ENCODE measurements around the gene C2CD5. TPM values are rescaled to one million over a fixed set of nuclear protein-coding genes. Genes with fewer than 3 reads are reported as not detected.
"Not testable (repeated sequence)": the region's sequence is repeated elsewhere in the genome, so short reads cannot be mapped to it uniquely, and the experiment has no call there.

The C2CD5 gene
- total RNA-seq, 1 experiment from 2014 or later, result 15.9 TPM

DNA sequence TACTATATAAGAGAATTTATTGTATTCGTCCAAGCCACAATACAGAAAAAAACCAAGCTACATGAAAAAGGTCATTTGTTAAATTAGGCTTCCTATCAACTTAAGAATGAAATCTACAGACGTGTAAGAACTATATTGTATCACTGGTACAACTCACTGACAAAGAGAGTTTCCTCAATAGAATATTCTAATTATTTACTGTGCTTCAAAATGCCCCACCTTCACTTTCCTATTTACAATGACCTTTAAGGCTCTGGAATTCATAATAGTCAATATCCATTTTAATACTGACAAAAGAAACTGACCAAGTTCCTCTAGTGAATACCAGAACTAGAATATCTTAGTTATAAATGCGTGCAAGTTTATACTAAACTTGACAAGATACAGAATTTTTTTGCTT is 55.9 kb downstream of the C2CD5 start:
- no TSS peak for BruUV-seq (replicated peaks)
- in situ Hi-C loops (cut with HindIII; ENCODE audit: low pct_unique_long_range_greater_than_20kb, low sequenced_read_pairs), result no loop called here

GRCh38 chr12:22487683-22488082 is 56.7 kb downstream of the C2CD5 start:
- H3K9me3 ChIP-seq (ENCODE audit: control insufficient read depth, insufficient read depth, low read depth, low read length); DNase-seq (ENCODE audit: low read depth, low spot score); CTCF ChIA-PET; H3K4me3 ChIP-seq (ENCODE audit: low read depth in 2 of 2, low read length in 2 of 2); H3K27me3 ChIP-seq (ENCODE audit: control insufficient read depth, insufficient read depth, low read length); BruUV-seq (replicated peaks); in situ Hi-C loops (cut with HindIII; ENCODE audit: low pct_unique_long_range_greater_than_20kb, low sequenced_read_pairs); H3K27ac ChIP-seq (ENCODE audit: low read length); H3K4me1 ChIP-seq (ENCODE audit: control insufficient read depth, insufficient read depth, low read length); intact Hi-C loops (cut with micrococcal nuclease; ENCODE audit: unreplicated experiment); H3K36me3 ChIP-seq (ENCODE audit: control insufficient read depth, insufficient read depth, low read length); POLR2A ChIA-PET; ATAC-seq: not testable (repeated sequence)

More for the DNA sequence above, 55.9 kb downstream of the C2CD5 start:
- no peak overlapping the region for H3K27ac ChIP-seq (ENCODE audit: low read length)
- intact Hi-C loops (cut with micrococcal nuclease; ENCODE audit: unreplicated experiment), result no loop called here
- H3K4me1 ChIP-seq (ENCODE audit: control insufficient read depth, insufficient read depth, low read length), result no peaks in the 10 kb centered on the region
- TF ChIP-seq, protein P1, sequence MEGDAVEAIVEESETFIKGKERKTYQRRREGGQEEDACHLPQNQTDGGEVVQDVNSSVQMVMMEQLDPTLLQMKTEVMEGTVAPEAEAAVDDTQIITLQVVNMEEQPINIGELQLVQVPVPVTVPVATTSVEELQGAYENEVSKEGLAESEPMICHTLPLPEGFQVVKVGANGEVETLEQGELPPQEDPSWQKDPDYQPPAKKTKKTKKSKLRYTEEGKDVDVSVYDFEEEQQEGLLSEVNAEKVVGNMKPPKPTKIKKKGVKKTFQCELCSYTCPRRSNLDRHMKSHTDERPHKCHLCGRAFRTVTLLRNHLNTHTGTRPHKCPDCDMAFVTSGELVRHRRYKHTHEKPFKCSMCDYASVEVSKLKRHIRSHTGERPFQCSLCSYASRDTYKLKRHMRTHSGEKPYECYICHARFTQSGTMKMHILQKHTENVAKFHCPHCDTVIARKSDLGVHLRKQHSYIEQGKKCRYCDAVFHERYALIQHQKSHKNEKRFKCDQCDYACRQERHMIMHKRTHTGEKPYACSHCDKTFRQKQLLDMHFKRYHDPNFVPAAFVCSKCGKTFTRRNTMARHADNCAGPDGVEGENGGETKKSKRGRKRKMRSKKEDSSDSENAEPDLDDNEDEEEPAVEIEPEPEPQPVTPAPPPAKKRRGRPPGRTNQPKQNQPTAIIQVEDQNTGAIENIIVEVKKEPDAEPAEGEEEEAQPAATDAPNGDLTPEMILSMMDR (IDR thresholded peaks at IDR 0.05), result no peak
- H3K9me3 ChIP-seq (ENCODE audit: control insufficient read depth, insufficient read depth, low read depth, low read length), result no peaks in the 10 kb centered on the region
- H3K4me3 ChIP-seq (ENCODE audit: low read depth in 2 of 2, low read length in 2 of 2), result no peak overlapping the region
- DNase-seq (ENCODE audit: low read depth, low spot score), result no peak
- no peaks in the 10 kb centered on the region for H3K27me3 ChIP-seq (ENCODE audit: control insufficient read depth, insufficient read depth, low read length)
- H3K36me3 ChIP-seq (ENCODE audit: control insufficient read depth, insufficient read depth, low read length), result peaks cover 4% of the 10 kb centered on the region; the same call in 1 of the 2 replicates
- POLR2A ChIA-PET, result no interaction called here
- CTCF ChIA-PET, result no interaction called here
- no peak for ATAC-seq

- Histone ChIP-seq H3K4me3 (ENCODE audit: low read depth in 2 of 2, low read length in 2 of 2) (no peak overlapping the region), H3K27me3 (ENCODE audit: control insufficient read depth, insufficient read depth, low read length) (no peaks in the 10 kb centered on the region), H3K27ac (ENCODE audit: low read length) (no peak overlapping the region), H3K36me3 (ENCODE audit: control insufficient read depth, insufficient read depth, low read length) (peaks cover 4% of the 10 kb centered on the region), H3K4me1 (ENCODE audit: control insufficient read depth, insufficient read depth, low read length) (no peaks in the 10 kb centered on the region), H3K9me3 (ENCODE audit: control insufficient read depth, insufficient read depth, low read depth, low read length) (no peaks in the 10 kb centered on the region)
- POLR2A ChIA-PET, result no interaction called here
- intact Hi-C loops (cut with micrococcal nuclease; ENCODE audit: unreplicated experiment) (no loop called here), in situ Hi-C loops (cut with HindIII; ENCODE audit: low pct_unique_long_range_greater_than_20kb, low sequenced_read_pairs) (no loop called here)
- BruUV-seq (replicated peaks), result no TSS peak
- ATAC-seq, result no peak
- CTCF ChIA-PET, result no interaction called here
- TF ChIP-seq, protein P1 (IDR thresholded peaks at IDR 0.05), result no peak
- TF ChIP-seq SIN3A (IDR thresholded peaks at IDR 0.05; ENCODE audit: borderline replicate concordance, insufficient read depth, low read depth, low read length) (no peak), TCF7L2 (IDR thresholded peaks at IDR 0.05; ENCODE audit: low read depth, low read length) (no peak), POLR2AphosphoS5 (IDR thresholded peaks at IDR 0.05; ENCODE audit: low read depth, low read length) (no peak)
- TF ChIP-seq, protein P2, sequence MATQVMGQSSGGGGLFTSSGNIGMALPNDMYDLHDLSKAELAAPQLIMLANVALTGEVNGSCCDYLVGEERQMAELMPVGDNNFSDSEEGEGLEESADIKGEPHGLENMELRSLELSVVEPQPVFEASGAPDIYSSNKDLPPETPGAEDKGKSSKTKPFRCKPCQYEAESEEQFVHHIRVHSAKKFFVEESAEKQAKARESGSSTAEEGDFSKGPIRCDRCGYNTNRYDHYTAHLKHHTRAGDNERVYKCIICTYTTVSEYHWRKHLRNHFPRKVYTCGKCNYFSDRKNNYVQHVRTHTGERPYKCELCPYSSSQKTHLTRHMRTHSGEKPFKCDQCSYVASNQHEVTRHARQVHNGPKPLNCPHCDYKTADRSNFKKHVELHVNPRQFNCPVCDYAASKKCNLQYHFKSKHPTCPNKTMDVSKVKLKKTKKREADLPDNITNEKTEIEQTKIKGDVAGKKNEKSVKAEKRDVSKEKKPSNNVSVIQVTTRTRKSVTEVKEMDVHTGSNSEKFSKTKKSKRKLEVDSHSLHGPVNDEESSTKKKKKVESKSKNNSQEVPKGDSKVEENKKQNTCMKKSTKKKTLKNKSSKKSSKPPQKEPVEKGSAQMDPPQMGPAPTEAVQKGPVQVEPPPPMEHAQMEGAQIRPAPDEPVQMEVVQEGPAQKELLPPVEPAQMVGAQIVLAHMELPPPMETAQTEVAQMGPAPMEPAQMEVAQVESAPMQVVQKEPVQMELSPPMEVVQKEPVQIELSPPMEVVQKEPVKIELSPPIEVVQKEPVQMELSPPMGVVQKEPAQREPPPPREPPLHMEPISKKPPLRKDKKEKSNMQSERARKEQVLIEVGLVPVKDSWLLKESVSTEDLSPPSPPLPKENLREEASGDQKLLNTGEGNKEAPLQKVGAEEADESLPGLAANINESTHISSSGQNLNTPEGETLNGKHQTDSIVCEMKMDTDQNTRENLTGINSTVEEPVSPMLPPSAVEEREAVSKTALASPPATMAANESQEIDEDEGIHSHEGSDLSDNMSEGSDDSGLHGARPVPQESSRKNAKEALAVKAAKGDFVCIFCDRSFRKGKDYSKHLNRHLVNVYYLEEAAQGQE (IDR thresholded peaks at IDR 0.05; ENCODE audit: insufficient read depth in 1 of 2, low read depth in 2 of 2, low read length in 1 of 2), result no peak
- no peak for DNase-seq (ENCODE audit: low read depth, low spot score)
Observed at GRCh38 chr12:22481547-22482104, 62.7 kb downstream of the C2CD5 start.

GRCh38 chr12:22480814-22481213 is 63.5 kb downstream of the C2CD5 start:
- H3K36me3 ChIP-seq (ENCODE audit: control insufficient read depth, insufficient read depth, low read length); BruUV-seq (replicated peaks); H3K9me3 ChIP-seq (ENCODE audit: control insufficient read depth, insufficient read depth, low read depth, low read length); in situ Hi-C loops (cut with HindIII; ENCODE audit: low pct_unique_long_range_greater_than_20kb, low sequenced_read_pairs); H3K27ac ChIP-seq (ENCODE audit: low read length); POLR2A ChIA-PET; H3K27me3 ChIP-seq (ENCODE audit: control insufficient read depth, insufficient read depth, low read length); DNase-seq (ENCODE audit: low read depth, low spot score); H3K4me3 ChIP-seq (ENCODE audit: low read depth in 2 of 2, low read length in 2 of 2); ATAC-seq; intact Hi-C loops (cut with micrococcal nuclease; ENCODE audit: unreplicated experiment); H3K4me1 ChIP-seq (ENCODE audit: control insufficient read depth, insufficient read depth, low read length): not testable (repeated sequence)
- CTCF ChIA-PET, result interaction anchor here (0.7 kb wide), 1 partner anchor 398 kb away, joined by 5 read pairs; no protein-coding TSS in a partner anchor
